Tongue (tissue), 2 donors: ENCODE results near the gene MAN1C1. TPM values are rescaled to one million over a fixed set of nuclear protein-coding genes. Genes with fewer than 3 reads are reported as not detected.

Experiments
- DNase-seq: peaks from one replicate; pipeline ENCODE4 v3.0.0-alpha.2; 2015
- total RNA-seq: library from RNA; depleted of rRNA; stranded (reverse); fragments of >200 nt; gene quantifications from one replicate; pipeline ENCODE4 v1.2.3, GENCODE V29; 2014

Gene MAN1C1
- total RNA-seq, 1 donor from 2014 or later, result 8.7 TPM

GRCh38 chr1:25784575-25785051, 168.0 kb downstream of the MAN1C1 start:
- DNase-seq, result no peak

- no peak for DNase-seq
These were observed 168.9 kb downstream of the MAN1C1 start for GRCh38 chr1:25785333-25786067.

- DNase-seq, result no peak
These were observed 170.5 kb downstream of the MAN1C1 start for GRCh38 chr1:25786887-25787759.

- no peak for DNase-seq
These were observed 171.2 kb downstream of the MAN1C1 start for GRCh38 chr1:25787760-25788166.

- DNase-seq, result no peak
These were observed 173.9 kb downstream of the MAN1C1 start for GRCh38 chr1:25790472-25790871.

DNA sequence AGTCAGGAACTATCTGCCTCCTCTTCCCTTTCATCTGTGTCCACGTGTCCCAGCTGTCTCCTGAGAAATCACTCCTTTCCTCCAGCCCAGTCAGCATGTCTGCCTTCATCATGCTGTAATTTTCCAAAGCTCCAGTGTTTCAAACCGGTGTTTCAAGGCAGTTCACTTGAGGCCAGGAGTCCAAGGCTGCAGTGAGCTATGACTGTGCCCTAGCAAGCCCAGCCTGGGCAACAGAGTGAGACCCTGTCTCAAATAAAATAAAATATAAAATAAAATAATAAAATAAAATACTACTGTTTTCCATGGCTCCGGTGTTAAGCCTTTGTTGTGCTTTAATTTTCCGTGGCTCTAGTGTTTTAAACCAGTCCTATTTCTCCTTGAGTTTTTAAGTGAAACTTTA, 175.5 kb downstream of the MAN1C1 start:
- no peak for DNase-seq

- DNase-seq, result no peak
These were observed 177.1 kb downstream of the MAN1C1 start for GRCh38 chr1:25793585-25794170.

- DNase-seq, result no peak
These were observed 177.7 kb downstream of the MAN1C1 start for GRCh38 chr1:25794325-25794724.

DNA sequence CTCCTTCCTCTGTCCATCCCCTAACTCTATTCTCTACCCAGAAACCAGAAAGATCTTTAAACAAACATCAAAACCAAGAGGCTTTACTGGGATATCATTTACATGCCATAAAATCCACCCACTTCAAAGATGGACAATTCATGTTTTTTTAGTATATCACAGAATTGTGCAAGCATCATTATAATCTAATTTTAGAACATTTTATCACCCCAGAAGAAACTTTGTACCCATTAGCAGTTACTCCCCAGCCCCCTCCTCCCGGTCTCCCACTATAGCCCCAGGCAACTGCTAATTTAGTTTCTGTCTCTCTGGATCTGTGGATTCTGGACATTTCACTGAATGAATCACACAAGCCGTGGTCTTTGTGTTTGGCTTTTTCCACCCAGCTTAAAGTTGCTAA, 178.6 kb downstream of the MAN1C1 start:
- DNase-seq, result no peak

DNA sequence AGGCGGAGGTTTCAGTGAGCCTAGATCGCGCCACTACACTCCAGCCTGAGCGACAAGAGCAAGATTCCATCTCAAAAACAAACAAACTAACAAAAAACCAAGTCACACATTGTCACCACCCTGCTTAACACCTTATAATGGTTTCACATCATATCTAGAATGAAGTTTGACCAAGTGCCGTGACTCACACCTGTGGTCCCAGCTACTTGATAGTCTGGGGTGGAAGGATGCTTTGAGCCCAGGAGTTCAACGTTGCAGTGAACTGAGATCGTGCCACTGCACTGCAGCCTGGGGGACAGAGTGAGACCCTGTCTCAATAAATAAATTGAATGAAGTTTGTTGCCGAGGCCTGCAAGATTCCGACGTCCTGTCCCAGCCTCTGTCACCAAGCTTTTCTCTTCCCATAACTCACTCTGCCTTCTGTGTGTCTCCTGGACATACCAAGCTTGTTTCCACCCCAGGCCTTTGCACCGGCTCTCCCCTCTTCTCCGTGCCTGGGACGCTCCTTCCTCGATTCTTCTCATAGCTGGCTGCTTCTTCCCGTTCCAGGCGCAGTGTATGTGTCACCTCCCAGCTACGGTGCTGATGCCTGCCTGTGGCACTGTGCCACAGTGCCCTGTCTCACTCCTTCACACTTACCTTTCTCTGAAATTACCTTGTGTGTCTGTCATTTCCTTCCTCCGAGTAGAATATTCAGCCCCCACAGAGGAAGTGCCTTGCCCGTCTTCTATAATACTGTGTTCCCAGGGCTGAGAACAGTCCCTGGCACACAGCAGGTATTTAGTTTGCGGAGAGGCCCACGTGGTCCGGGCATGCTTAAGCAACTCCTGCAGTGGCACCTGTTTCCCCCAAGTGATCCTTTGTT, 179.6 kb downstream of the MAN1C1 start:
- no peak for DNase-seq

GRCh38 chr1:25796811-25797458, 180.3 kb downstream of the MAN1C1 start:
- DNase-seq, result peak; percentile 88

DNA sequence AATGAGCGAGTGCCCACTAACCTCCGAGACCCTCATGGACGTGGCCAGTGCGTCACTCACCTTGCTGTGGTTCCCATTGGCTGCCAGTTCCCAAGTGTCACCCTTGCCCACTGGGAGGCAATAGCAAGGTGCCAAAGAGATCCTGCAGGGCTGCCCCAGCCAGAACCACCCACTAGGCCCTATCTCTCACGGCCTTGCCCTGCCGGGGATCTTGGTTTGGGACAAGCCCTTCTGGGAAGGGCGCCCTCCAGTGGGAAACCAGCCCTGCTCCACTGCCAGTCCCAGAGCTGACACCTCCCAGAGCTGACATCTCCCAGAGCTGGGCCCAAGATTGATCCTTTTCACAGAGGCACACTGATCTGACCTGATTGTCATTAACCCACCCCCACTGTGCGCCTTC, 181.3 kb downstream of the MAN1C1 start:
- DNase-seq, result no peak

- DNase-seq, result no peak
These were observed 182.2 kb downstream of the MAN1C1 start for GRCh38 chr1:25798666-25799351.

GRCh38 chr1:25799352-25799934, 182.9 kb downstream of the MAN1C1 start:
- DNase-seq, result peak; percentile 38

- DNase-seq, result peak; percentile 80
These were observed 183.5 kb downstream of the MAN1C1 start, which contains the start of gene SELENON for GRCh38 chr1:25799935-25800702. SELENON (plus strand) TSS chr1:25800193; CDS start chr1:25800231, 38 bp downstream.

DNA sequence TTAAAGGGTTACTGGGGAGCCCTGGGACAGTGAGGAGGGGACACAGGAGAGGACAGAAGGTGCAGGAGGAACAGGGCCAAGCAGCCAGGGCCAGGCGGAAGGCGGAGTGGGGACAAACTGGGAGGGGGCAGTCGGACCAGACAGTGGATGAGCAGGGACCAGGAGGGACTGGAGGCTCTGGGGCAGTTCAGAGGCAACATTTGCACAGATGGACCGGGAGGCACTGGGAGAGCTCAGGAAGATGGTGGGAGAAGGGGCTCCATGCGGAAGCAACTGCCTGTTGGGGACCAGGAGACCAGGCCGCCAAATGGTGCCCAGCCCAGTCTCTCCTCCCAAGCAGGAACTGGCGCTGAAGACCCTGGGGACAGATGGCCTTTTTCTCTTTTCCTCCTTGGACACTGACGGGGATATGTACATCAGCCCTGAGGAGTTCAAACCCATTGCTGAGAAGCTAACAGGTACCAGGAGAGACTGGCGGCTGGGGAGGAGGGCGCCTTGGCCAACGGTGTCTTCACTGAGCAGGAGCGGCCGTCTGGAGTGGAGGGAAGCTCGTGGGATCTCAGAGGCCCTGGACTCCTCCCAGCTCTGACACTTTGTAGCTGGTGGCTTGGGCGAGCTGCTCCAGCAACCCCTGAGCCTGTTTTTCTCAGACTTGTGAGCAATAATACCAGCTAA, 184.2 kb downstream of the MAN1C1 start:
- DNase-seq, result no peak

DNA sequence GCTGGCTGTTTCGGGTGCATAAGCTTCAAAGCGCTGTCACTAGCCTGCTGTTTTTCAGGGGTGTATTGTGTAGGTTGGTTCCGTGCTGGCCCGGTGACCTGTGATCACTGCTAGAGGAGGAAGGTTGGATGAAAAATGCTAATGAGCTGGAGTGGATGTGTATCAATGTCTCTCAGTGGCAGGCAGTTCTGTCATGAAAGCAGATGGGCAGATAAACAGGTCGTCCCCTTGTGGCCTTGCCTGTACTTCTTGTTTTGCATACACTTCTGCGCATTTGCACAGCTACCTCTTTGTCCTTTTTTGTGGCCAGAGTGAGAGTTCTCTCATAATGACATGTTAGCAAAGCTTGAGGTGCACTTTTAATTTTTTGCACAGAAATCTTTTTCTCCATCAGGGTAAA, 186.3 kb downstream of the MAN1C1 start:
- no peak for DNase-seq

GRCh38 chr1:25803368-25803767, 186.8 kb downstream of the MAN1C1 start:
- DNase-seq, result no peak
